Stimulated activated CD8-positive, alpha-beta memory T cell treated with anti-CD3 and anti-CD28 coated beads, Interleukin-4, amount 100 ng/mL, for 1 hour (primary cell): Measurements from ENCODE around the gene PPARG.
"Not testable (repeated sequence)": the region's sequence is repeated elsewhere in the genome, so short reads cannot be mapped to it uniquely, and the experiment has no call there.

Experiments
- DNase-seq, 2 donors: peaks; one replicate each; pipeline ENCODE4 v3.0.0-alpha.2; 2020; ENCODE audit warnings: low read depth in 2 of 2, low spot score in 1 of 2

The PPARG gene

DNA sequence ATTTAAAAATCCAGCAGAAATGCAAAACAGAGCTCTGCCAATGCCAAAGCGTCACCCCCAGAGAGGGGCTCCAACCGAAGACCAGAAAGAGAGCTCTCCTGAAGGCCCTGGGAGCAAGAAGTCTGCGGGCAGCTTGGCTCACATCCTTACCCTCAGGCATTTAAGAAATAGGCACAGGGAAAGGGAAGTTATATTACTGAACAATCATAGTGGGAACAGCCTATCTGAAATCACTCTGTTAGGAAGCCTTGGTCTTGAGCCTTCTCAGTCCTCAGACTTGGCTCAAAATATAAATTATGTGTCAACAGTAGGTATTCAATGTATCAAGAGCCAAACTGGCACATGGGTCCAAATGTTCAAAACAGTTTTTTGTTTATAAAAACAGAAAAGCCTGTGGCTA, 10.3 kb upstream of the PPARG start:
- no peak for DNase-seq

DNA sequence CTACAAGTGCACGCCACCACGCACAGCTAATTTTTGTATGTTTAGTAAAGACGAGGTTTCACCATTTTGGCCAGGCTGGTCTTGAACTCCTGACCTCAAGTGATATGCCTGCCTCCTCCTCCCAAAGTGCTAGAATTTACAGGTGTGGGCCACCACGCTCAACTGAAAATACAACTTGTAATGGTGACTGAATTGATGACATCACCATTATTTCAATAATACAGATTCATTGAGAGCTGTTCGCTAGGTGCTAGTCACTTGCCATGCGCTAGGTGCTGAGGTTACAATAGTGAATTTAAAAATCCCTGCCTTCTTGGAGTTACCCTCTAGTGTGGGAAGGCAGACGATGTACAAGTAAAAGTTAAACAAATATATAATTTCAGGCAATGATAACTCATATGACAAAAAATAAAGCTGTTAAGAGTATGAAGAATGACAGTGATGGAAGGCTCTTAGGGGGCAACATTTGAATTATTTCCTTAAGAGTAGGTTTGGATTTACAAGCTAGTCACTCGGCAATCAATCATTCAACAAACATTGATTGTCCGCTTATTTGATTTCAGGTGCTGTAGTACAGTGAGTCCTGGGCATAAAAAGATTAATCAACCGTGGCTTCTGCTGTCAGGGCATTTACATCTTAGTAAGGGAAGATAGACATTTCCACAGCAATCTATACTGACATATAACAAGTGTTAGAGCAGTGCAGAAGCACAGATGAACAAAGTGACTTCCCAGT, 9.1 kb upstream of the PPARG start:
- no peak for DNase-seq

DNA sequence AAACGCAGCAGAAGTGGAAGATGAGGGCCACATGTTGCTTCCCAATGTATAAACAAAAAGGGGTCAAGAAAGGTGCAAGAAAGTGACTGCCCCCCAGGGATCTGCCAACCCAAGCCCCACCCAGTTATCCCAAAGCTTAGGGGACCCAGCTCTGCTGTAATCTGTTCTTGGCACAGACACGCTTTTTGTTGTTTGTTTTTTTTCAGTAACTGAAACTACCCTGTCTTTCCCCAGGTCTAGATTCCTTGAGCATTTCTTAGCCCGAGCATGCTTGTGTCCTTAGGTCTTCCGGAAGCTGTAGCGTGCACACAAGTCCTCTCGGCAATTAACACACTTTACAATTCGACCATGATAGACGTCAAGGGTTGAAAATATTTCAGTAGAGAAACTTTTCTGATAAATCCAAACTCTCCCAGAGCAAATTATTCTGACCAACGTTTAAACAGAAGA, 8.5 kb upstream of the PPARG start:
- no peak for DNase-seq

DNA sequence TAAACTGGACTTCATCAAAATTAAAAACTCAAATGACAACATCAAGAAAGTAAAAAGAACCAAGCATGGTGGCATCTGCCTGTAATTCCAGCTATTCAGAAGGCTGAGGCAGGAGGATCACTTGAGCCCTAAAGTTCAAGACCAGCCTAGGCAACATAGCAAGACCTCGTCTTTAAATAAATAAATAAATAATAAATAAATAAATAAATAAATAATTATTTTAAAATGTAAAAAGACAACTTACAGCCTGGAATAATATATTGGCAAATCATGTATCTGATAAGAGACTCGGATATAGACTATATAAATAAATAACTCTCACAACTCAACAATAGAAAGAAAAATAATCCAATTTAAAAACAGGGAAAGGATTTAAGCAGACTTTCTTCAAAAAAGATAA, 4.3 kb upstream of the PPARG start:
- DNase-seq = no peak

DNA sequence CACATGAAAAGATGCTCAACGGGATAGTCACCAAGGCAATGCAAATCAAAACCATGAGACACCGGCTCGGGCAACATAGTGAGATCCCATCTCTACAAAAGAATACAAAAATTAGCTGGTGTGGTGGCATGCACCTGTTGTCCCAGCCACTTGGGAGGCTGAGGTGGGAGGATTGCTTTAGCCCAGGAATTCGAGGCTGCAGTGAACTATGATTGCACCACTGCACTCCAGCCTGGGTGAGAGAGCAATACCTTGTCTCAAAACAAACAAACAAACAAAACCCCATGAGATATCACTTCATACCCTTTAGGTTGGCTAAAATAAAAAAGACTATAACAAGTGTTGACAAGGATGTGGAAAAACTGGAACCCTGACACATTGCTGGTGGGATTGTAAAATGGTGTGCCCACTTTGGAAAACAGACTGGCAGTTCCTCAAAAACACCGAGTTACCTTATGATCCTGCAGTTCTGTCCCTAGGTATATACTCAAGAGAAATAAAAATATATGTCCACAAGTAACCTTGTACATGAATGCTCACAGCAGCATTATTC, 3.8 kb upstream of the PPARG start:
- no peak for DNase-seq

DNA sequence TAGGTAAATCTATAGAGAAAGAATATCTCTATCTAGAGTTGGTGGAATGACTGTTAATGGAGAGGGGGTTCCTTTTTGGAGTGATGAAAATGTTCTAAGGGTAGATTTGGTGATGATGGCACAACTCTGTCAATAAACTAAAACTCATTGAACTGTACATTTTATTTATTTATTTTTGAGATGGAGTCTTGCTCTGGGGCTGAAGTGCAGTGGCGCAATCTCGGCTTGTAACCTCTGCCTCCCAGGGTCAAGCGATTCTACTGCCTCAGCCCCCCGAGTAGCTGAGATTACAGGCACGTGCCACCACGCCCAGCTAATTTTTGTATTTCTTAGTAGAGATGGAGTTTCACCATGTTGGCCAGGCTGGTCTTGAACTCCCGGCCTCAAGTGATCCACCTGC, 3.1 kb upstream of the PPARG start:
- DNase-seq = not testable (repeated sequence)

DNA sequence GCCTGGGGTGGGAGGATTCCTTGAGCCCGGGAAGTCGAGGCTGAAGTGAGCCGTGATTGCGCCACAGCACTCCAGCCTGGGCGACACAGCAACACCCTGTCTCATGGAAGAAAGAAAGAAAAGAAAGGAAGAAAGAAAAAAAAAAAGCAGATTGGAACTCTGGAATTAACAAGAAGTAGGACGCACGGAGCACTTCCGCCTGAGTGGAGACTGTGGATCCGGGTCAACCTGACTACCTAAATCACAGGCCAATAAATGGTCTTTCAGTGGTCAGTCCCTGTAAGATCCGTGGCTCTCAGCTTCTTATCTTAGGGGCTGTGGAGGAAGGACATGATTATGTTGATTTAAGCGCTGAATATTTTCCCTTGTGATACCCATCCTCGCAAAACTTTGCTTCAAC, 2.4 kb upstream of the PPARG start:
- DNase-seq = no peak

DNA sequence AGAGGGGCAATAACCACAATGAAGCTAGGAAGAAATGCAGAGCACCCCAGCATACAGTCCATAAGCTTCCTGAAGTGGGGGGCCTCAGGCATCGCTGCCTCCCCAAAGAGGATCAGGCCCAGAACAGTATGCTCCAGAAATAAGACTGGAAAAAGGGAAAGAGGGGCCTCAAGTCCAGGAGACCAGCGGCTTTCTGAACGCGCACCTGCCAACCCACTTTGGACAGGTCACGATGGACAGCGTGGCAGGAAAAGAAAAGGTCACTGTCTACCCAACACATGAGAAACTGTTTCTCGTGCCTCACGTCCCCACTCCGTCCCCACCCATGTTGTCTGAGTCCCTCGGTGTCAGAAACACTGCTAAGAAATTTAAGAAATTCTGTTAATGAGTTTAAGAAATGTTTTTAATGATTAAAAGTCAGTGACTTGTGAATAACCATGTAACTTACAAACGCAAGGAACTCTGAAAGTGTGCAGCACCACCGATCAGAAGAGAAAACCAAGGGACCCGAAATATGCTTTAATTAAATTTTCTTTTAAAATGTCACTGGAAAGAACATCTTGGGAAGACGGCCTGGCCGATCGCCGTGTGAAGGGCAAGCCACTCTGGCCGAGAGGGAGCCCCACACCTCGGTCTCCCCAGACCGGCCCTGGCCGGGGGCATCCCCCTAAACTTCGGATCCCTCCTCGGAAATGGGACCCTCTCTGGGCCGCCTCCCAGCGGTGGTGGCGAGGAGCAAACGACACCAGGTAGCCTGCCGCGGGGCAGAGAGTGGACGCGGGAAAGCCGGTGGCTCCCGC, 1.7 kb upstream of the PPARG start:
- DNase-seq = no peak

DNA sequence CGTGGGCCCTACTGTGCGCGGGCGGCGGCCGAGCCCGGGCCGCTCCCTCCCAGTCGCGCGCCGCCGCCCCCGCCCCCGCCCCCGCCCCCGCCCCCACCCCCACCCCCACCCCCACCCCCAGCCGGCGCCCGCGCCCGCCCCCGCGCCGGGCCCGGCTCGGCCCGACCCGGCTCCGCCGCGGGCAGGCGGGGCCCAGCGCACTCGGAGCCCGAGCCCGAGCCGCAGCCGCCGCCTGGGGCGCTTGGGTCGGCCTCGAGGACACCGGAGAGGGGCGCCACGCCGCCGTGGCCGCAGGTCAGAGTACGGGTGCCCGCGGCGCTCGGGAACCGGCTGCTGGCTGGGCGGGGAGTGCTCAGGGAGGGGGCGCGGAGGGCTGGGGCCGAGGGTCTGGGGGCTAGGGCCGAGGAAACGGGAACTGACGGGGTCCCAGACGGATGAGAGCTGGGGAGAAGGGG, 1.1 kb upstream of the PPARG start:
- no peak for DNase-seq

DNA sequence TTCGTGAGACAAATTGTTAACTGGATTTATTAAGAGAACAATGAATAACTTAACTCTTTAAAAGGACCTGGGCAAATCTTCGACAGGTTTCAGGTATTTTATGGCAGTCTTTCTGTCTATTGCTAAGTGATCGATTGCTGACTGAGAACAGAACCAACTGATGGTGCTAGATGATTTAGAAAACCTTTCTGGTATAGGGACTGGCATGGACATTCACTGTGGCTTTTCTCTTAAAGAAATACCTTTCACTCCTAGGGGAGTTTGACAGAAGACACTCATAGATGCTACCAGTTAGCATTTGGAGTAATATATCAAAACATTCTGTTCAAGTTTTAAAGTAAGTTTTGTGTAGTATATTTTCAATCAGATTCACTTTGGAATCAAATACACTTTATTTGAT, 654 bp downstream of the PPARG start:
- DNase-seq = no peak

DNA sequence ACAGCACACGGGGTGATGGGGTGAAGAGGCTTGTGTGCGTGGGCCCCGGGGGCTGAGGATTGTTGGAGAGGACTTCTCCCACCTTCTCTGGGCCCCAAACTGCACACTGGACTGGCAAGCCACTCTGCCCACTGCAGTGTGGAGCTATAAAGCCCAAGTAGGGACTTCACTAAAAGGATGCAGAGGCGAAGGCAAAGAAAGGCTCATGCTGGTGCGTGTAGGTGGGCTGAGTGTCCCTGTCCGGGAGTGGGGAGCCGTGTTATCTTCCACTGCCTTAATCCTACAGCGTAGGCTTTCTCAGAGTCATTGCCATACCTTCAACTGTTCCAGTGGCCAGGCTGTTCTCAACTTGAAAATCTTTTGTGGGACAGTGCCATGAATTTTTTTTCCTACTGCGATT, 3.9 kb downstream of the PPARG start:
- no peak for DNase-seq

DNA sequence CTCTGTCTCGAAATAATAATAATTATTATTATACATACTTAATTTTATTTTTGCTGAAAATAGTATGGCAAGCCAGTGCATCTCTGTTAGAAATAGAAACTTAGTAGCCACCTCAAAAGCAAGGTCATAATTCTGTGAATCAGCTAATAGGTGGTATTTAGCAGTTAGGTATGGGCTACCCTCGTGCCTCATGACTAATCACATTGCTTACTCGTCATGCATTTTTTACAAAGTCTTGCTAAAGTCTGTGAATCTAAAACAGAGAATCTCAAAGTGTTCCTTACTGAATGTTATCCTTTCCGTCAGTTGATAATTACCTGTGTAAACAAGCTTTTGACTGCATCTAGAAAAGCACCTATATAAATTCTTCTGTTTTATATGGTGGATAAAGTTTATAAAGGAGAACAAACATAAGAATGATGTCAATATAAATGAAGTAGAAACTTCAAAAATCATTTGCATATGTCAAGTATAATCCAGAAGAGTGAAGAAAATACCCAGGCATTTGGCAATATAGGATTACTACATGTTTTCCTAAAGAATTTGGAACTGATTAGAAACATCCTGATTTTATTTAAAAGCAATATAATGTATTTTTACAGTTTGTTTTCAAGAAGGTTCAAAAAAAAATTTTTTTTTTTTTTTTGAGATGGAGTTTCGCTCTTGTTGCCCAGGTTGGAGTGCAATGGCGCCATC, 6.2 kb downstream of the PPARG start:
- no peak for DNase-seq

DNA sequence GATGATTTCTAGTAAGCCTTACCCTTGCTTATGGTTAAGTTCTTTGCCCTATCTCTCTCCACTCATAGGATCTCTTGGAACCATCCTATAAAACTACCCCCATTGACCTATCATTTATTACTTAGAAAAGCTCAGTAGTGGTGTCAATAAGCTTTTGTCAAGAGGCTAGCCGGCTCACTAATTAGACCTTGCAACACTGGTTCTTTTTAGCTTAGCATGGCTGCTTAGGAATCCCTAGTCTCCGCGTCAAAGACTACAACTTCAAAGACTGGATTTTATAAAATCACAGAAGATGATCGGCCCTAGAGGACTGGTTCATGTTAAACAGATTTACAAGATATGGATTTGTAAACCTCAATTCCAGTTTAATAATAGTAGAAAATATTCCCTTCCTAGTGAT, 7.6 kb downstream of the PPARG start:
- DNase-seq = no peak

DNA sequence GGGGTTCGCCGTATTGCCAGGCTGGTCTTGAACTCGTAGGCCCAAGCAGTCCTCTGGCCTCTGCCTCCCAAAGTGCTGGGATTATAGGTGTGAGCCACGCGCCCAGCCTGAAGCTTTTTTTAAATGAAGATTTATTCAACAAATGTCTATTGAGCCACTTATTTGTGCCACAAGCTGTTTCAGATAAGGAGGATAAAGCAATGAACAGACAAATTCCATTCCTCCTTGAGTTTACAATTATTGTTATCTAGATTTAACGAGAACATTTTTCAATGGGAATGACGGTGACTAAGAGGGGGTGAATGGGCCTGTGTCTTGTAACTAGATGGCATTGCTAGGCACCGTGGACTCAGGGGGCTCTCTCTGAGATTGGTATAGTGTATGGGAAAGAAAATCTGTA, 10.2 kb downstream of the PPARG start:
- DNase-seq = no peak

DNA sequence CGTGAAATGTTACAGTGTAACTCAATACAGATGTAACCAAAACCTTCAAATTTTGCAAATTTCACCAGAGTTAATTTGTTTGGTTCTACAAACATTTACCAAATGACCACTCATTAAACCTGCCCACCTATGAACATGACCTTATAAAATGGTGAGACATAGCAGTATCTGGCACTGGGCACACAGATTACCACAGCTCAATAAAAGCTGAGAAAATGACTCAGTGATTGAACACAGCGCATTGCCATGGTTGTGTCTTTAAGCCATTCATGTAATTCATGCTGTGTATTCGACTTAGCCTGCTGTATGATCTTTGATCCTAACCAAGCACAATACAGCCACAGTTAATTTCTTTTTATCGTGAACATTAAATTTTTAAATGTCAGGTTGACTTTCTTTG, 11.3 kb downstream of the PPARG start:
- no peak for DNase-seq

DNA sequence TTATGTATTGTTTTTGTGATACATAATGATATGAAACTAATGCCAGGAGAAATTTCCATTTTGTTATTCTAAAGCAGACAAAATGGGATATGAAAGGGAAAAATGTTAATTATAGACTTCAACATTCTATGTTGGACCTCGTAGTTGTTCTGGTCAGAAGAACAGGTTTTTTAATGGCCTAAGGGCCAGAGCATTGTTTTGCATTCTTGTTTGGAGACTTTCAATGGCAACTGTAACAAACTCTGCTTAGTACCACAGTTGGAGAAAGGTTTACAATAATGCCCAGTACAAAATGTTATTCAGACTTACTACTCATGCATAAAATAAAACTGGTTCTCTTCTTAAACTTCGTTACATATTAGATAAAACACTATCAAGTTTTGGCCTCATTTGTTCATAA, 12.2 kb downstream of the PPARG start:
- no peak for DNase-seq

DNA sequence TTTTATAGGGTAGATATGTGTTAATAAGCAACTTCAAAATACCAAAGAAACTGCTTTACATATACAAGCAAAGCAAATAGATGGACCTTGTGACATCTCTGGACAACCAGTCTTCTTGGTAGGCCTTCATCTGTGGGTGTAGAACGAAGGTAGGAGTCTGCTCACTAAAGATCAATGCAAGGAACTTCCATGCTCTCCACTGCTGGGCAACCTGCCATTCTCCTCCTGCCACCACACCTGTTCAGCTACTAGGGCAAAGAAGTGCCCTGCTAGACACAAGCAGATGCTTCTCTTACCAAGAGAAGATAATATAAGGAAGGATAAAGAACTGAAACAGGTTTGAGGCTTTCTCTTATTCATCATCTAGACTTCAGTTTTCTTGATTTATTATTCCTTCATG, 12.6 kb downstream of the PPARG start:
- no peak for DNase-seq

DNA sequence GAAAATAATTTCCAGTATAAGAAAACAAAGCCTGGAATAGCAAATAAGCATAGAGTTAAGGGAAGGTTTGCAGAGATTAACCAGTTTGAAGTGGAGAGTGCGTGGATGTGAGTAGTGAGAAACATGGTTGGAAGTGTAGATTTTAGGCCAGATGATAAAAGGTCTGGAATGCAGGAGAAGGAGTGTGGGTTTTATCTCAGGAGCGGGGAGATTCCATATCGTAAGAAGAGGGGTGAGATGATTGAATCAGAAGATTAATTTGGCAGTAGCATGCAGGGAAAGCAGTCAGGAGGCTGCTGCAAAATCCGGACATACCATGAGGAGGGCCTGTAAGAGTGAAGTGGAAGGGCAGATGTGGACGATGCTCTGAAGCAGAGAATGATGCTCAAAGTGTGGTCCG, 13.7 kb downstream of the PPARG start:
- no peak for DNase-seq

DNA sequence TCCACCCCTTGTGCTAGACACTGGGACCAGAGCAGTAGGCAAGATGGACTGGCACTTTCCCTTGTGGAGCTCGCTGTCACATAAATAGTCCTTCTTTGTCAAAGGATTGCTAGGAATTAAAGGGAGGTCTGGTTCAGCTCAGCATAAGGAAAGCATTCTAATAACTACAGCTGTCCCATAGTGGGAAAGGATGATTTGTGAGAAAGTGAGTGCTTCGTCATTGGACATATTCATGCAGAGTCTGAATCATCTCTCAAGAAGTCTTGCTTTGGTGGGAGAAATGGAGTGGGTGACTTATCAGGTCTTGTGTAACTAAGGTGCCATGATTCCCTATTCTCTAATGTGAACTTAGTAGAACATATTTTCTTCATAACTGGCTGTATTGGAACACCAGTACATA, 14.7 kb downstream of the PPARG start:
- DNase-seq = no peak

DNA sequence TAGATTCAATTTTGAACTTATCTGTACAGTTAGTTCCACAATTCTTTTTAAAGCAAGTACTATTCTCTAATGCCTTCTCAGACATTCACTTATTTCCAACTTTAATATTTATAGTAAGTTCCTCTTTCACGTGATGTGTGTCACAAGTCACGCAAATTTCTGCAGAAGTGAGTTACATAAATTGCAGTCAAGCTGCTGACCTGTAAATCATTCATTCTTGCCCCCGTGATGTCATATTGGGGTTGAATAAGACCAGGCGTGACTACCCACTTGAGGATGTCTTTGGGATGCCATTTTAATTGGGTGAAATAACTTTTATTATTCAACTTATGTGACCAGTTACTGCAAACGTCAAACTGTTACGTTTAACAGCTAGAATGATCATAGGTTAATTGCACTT, 15.1 kb downstream of the PPARG start:
- DNase-seq = no peak

DNA sequence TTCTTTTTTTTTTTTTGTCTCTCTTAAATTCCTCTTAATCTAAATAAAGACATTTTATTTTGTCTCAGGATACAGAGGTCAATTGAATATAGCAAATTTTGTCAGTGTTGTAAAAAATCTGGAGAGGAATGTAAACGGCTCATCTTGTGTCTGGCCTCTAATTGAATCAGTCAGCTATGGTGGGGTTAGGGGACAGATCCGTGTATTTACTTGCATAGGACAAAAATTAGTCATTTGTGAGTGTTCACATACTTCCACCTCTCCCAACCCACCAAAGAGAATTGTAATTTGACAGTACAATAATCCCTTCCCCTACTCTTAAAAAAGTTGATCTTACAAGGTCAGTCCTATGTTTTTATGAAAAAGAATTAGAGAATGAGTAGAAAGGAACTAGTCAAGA, 18.3 kb downstream of the PPARG start:
- no peak for DNase-seq

DNA sequence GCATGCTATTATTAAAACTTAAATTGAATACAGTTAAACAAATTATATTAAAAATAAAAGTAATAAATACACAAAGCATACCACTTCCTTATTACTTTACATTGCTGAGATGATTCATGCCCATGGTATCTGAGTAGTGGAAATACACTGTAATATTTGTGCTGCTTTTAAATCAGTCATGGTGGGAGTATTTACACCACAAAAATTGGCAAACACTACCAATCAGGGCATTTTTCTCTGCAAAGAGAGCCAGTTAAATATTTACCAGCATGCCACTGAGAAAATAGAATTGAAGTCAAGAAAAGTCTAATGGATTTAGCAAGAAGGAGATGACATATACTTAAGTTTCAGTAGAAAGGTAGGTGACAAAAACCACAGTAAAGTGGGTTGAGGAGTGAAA, 19.6 kb downstream of the PPARG start:
- no peak for DNase-seq
